ENCODE measurements around the gene ITPR3. TPM values are rescaled to one million over a fixed set of nuclear protein-coding genes. Genes with fewer than 3 reads are reported as not detected.
"Not testable (repeated sequence)": the region's sequence is repeated elsewhere in the genome, so short reads cannot be mapped to it uniquely, and the experiment has no call there.

ITPR3 gene
- total and polyA plus RNA-seq, 2 donors (not counting 3 experiments of a cell fraction or from before 2014, with no cell fraction given), result 28.8 to 52.2 TPM

DNA sequence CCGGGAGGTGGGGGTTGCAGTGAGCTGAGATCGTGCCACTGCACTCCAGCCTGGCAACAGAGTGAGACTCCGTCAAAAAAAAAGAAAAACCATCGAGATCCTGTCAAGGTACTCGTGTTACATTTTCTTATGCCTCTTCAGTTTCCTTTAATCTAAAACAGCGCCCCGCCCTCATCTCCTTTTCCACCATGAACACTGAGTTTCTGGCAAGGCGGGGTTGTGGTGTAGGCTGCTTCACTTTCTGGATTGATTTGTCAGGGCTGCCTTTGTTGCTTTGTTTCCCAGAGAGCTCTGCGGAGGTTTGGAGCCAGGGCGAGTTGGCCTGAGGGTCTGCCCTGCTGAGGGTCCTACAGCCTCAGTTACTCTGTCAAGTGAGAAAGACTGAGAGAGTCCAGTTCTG is 8.9 kb downstream of the ITPR3 start:
- no peak overlapping the region for H2AFZ ChIP-seq (ENCODE audit: low read depth, low read length)
- no peak for FAIRE-seq
- no peaks in the 10 kb centered on the region for H4K20me1 ChIP-seq (replicated peaks; ENCODE audit: control insufficient read depth, extremely low read depth, insufficient read depth, low read length)
- H3K27ac ChIP-seq (ENCODE audit: insufficient read depth, low read depth, low read length), result no peak overlapping the region
- H3K79me2 ChIP-seq (ENCODE audit: control insufficient read depth, insufficient read depth, low read length), result peaks cover 36% of the 10 kb centered on the region
- H3K4me3 ChIP-seq (replicated peaks in 1 of 3; ENCODE audit: insufficient read depth in 1 of 3, low read depth in 1 of 3, low read length in 3 of 3), result no peak overlapping the region
- no peaks in the 10 kb centered on the region for H3K36me3 ChIP-seq (ENCODE audit: control insufficient read depth in 2 of 2, extremely low read depth in 1 of 2, insufficient read depth in 2 of 2, low read length in 2 of 2)
- no peak for TF ChIP-seq EZH2 (IDR thresholded peaks at IDR 0.05; ENCODE audit: borderline replicate concordance, low read depth, low read length, severe bottlenecking)
- TF ChIP-seq CTCF (IDR thresholded peaks at IDR 0.05; ENCODE audit: extremely low read depth in 1 of 2, insufficient read depth in 1 of 2, low read depth in 1 of 2, low read length in 2 of 2), result no peak
- no peak for TF ChIP-seq GATA2 (IDR thresholded peaks at IDR 0.05; ENCODE audit: insufficient read depth, insufficient read length, low read depth, low read length)
- no peak for TF ChIP-seq MAX (IDR thresholded peaks at IDR 0.05; ENCODE audit: insufficient read depth, insufficient read length)
- H3K9ac ChIP-seq (replicated peaks; ENCODE audit: extremely low read depth, insufficient read depth, low read length), result no peak overlapping the region
- intact Hi-C loops (cut with micrococcal nuclease) (no loop called here), dilution Hi-C loops (cut with MboI; ENCODE audit: extremely low pct_ligation_motif_present, low sequenced_read_pairs) (no loop called here)
- POLR2A ChIA-PET, result no interaction called here
- H3K4me1 ChIP-seq (ENCODE audit: control insufficient read depth, extremely low read depth, insufficient read depth, low read length), result peaks cover 18% of the 10 kb centered on the region
- H3K9me3 ChIP-seq (replicated peaks; ENCODE audit: control insufficient read depth, insufficient read depth, low read length), result no peaks in the 10 kb centered on the region
- no peaks in the 10 kb centered on the region for H3K27me3 ChIP-seq (ENCODE audit: control insufficient read depth in 2 of 2, insufficient read depth in 2 of 2, low read length in 2 of 2)
- DNase-seq (ENCODE audit: low read depth, low spot score), result no peak
- H3K4me2 ChIP-seq (ENCODE audit: insufficient read depth, low read length), result no peak overlapping the region
- BruUV-seq (replicated peaks), result no TSS peak
- CTCF ChIA-PET, result interaction anchor here (3.4 kb wide), 1 partner anchor 40 kb away, joined by 8 read pairs; no protein-coding TSS in a partner anchor
- no peaks in the 10 kb centered on the region for H3K9me1 ChIP-seq (replicated peaks; ENCODE audit: control insufficient read depth, extremely low read depth, insufficient read depth, low read length)

GRCh38 chr6:33631521-33631920 is 10.4 kb downstream of the ITPR3 start:
- H2AFZ ChIP-seq (ENCODE audit: low read depth, low read length); BruUV-seq (replicated peaks): not testable (repeated sequence)

More at GRCh38 chr6:33631521-33631920, 10.4 kb downstream of the ITPR3 start:
- DNase-seq (ENCODE audit: low read depth, low spot score); H3K36me3 ChIP-seq (ENCODE audit: control insufficient read depth in 2 of 2, extremely low read depth in 1 of 2, insufficient read depth in 2 of 2, low read length in 2 of 2); dilution Hi-C loops (cut with MboI; ENCODE audit: extremely low pct_ligation_motif_present, low sequenced_read_pairs); POLR2A ChIA-PET; H3K9me3 ChIP-seq (replicated peaks; ENCODE audit: control insufficient read depth, insufficient read depth, low read length); H3K9me1 ChIP-seq (replicated peaks; ENCODE audit: control insufficient read depth, extremely low read depth, insufficient read depth, low read length); H3K4me2 ChIP-seq (ENCODE audit: insufficient read depth, low read length); H3K27me3 ChIP-seq (ENCODE audit: control insufficient read depth in 2 of 2, insufficient read depth in 2 of 2, low read length in 2 of 2); H3K27ac ChIP-seq (ENCODE audit: insufficient read depth, low read depth, low read length); H3K9ac ChIP-seq (replicated peaks; ENCODE audit: extremely low read depth, insufficient read depth, low read length); FAIRE-seq; H4K20me1 ChIP-seq (replicated peaks; ENCODE audit: control insufficient read depth, extremely low read depth, insufficient read depth, low read length); H3K4me3 ChIP-seq (replicated peaks in 1 of 3; ENCODE audit: insufficient read depth in 1 of 3, low read depth in 1 of 3, low read length in 3 of 3); intact Hi-C loops (cut with micrococcal nuclease): not testable (repeated sequence)
- Histone ChIP-seq H3K4me1 (ENCODE audit: control insufficient read depth, extremely low read depth, insufficient read depth, low read length) (peaks cover 23% of the 10 kb centered on the region), H3K79me2 (ENCODE audit: control insufficient read depth, insufficient read depth, low read length) (peaks cover 31% of the 10 kb centered on the region)
- CTCF ChIA-PET, result interaction anchor here (0.9 to 4.4 kb wide), 7 partner anchors 7 to 69 kb away, joined by 3 to 48 read pairs (median 5); partner anchors contain the start of gene ITPR3

All from endothelial cell of umbilical vein (primary cell).